ENCODE measurements around the gene C5orf58. TPM values are rescaled to one million over a fixed set of nuclear protein-coding genes. Genes with fewer than 3 reads are reported as not detected.
A peak's percentile ranks its signal among the peaks of the same experiment; 100 is the strongest.

Gene C5orf58
- total RNA-seq, 1 experiment from 2014 or later: not detected

DNA sequence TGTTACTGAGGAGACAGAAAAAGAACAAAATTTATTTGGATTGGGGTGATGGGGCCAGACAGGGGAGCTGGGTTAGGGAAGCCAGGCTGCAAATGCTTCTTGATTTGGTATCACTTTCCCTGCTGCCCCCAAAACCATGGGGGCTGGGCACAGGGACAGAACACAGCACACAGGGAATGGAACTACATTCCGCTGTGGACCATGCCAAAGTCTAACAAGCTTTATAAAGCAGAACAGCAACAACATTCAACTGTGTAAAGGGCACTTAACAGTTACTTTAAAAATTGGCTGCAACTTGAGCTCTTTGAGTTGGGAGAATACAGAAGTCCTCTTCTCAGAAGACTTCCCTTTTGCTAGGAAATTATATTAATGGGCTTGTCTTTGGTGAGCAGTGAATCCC lies 23.8 kb downstream of the C5orf58 start:
- no peak for DNase-seq (ENCODE audit: low read depth)

DNA sequence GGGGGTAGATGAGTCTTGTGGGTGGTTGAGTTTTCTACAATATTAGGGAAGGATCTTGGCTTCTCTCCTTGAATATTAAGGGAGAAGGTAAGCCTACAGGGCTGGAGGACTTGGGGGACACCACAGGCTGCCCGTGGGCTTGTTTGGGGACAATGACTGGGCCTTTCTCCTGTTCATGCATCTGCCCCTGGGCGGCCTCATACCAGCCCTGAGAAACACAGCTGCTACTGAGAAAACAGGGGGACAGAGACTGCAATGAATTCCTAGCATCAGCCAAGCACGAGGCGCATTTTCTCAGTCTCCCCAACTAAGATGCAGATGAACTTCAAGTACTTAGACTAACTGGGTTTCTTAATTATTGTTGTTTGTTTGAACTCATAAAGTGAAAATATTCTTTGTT lies 24.6 kb downstream of the C5orf58 start:
- DNase-seq (ENCODE audit: low read depth): no peak

DNA sequence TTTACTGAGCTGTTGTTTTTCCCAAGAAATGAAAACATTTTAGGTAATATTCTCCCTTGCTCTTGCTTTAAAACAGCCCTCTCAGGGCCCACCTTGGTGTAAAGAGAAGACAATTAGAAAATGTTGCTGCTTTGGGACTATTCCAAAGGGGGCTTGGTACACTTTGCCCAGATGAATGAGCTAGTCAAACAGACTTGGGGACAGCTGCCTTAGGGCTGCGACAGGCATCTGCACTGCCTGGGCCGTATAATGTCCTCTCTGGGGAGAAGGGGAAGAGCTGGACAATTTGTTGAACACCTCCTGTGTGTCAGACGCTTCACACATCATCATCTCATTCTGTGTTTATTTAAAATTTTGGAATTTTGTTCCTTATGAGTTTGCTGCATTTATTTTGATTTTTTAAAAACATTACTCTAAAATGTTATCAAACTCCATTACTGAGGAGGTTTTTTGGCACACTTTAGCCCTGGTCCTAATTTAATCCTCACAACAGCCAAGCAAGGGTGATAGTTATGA lies 28.8 kb downstream of the C5orf58 start:
- DNase-seq (ENCODE audit: low read depth): no peak

DNA sequence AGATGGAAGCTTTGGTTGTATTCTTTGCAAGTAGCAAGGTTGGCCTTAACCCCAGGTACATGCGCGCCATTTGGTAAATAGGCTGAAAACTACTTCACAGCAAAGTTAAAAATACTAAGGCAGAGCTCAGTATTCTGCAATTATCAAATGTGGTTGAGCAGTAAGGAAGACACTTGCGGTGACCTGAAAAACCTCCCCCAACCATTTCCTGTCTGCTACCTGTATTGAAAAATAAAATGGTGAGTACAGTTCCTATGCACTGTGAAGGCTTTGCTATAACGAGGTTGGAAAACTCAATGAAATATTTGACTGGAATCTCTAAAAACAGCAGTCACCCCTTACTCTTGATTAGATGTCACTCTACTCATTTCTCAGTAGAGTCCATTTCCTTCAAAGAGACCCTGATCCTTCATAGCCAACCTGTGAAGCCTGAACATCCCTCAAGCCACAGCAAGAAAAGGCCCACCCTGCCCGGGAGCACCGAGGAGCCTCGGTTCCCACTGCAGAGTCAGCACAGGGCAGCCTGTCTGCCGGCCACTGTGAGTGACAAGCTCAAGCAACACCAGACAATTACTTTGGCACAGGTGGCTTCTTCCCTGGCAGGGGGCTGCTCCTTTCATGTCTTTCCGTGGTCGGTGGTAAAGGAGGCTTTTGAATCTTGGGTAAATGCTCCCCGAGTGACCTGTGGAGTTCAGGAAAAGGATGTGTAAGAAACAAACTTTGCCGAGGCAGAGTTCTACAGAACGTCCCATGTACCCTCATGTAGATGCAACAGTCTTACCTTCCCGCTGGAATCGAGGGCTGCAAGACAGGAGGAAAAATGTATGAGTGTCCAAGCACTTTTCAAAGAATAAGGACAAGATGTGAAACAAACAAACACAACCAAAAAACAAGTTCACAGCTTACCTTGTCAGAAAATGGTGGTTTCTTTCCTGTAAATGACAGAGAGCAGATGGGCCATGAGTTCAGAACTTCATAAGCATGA lies 29.6 kb downstream of the C5orf58 start:
- no peak for DNase-seq (ENCODE audit: low read depth)

DNA sequence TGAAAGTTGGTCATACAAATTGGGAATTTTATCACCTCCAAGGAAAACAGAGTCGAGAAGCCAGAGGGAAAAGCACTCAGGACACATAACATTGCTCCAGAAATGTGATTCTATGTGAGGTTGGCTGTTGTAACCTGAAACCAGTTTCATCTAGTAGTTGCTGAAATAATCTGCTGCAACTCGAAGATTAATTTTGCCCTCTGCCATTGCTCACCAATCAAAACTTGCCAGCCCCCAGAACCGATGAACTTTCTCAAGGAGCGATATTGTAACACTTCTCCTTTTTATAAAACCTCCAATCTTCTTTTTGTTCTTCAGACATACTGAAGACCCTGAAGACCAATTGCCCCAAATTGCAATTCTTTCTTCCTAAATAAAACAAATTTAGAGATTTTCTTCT lies 31.1 kb downstream of the C5orf58 start:
- no peak for DNase-seq (ENCODE audit: low read depth)

DNA sequence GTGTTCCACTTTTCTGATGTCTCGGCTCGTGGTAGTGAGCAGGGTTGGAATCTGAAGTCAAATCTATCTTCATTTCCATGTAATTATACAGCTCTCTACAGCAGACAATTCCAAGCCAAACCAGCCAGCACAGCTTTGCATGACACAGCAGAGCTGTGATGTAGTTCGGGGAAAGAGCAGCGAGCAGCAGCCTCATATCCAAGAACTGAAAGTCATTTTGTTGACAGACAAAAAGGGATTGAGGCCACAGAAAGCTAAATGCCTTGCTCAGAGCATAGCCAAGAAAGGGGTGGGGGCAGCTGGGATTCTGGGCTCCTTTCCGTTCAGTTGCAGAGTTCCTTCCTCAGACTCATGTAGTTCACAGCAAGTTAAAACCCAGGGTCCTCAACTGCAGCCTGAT lies 32.7 kb downstream of the C5orf58 start:
- no peak for DNase-seq (ENCODE audit: low read depth)

DNA sequence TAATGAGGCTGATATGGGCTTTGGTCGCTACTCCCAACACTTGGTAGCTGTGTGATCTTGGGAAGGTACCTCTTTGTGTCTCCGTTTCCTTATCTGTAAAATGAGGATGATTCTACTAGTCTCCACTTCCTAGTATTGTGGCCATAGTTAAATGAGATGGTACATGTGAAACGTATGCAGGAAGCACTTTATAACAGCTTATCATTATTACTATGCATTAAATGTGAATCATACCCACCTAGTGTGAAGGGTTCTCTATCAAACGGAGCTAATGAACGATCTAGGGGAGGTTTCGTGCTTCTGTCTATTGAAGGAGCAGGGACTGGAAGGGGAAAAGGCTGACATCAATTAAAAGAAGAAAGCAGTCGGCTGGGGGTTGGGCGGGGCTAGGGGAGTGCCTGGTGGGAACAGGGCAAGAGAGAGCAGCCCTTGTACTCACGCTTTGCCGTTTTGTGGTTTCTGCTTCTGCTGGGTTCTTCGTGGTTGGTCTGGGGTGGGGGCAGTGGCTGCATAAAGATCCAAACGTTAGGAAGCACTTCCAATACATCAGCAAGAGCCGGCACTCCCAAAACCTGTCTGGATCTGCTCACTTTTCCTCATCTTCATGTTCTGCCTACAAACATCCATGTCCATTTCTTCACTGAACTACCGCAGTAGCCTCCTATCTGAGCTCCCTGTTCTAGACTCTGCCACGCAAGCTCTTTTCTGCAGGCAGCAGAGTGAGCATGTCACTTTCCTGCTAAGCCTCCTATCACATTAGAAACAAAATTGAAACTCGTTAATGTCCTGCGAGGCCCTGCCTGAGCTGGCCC lies 34.0 kb downstream of the C5orf58 start:
- DNase-seq (ENCODE audit: low read depth): peak; percentile 26

DNA sequence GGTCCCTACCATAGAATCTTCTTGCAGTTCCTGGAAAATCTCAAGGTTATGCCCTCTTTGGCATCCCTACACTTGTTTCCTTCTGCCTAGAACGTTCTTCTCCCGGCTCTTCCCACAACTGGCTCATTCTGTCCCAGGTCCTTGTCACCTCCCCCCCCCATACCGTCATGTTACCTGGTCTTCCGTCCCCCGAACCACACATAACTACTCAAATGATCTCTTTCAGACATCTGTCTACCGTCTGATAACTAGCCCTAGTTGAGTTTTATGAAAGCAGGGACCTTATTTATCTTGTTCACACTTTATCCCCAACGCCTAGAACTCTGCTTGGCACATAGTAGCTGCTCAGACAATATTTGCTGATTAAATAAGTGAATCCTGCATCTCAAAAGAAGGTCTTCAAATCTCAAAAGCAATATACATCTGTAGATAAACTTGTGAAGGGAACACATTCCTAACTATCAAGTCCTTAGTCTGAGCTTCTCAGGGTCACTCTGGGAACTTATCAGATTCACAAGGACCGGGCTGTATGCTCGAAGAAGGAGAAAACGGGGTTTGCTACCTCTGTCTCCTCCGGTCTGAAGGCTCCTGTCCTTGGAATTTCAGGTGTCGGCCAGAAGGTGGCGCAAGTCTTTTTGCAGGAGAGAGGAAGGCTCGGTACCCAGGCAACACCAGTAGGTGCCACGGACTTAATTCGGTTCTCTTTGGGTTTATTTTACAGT lies 34.8 kb downstream of the C5orf58 start:
- peak; percentile 77 for DNase-seq (ENCODE audit: low read depth)

DNA sequence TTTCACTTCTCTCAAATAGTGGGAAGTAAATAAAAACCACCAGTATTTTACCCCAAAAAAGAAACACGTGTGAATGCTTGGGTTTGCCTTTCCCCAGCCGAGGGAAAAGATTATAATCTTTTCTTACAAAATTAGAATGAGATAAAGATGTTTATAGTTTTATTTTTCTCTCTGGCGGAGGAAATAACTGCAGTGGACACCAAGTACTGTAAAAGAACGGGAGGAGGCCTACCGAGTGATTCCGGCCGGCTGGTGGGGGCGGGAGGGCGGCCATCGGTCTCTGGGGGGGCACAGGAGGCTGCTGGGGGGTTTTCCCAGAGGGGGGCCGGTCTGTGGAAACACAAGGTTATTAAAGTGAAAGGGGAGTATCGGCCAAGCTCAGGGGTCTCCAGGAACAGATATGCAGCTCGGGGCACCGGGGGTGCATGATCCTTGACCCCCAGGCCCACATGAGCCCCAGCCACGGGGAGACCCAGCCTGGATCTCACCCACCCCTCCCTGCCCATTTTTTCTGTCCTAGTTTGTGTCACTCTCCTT lies 35.4 kb downstream of the C5orf58 start:
- no peak for DNase-seq (ENCODE audit: low read depth)

DNA sequence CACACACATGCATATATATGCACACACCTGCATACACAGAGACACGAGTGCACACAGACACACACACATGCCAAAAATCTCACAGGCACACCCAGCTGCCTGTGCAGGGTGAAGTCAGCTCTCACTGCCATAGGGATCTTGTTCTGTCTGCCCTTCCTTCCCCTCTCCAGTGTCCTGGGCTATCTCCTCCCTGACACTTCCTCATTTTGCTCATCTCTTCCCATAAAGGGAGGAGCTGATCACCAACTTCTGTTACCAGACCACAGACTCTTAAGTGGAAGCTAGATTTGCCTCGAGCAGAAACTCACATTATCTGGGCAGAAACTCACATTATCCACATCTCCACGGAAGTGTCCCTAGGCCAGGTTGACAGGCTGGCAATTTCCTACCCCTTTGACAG lies 36.1 kb downstream of the C5orf58 start:
- no peak for DNase-seq (ENCODE audit: low read depth)

DNA sequence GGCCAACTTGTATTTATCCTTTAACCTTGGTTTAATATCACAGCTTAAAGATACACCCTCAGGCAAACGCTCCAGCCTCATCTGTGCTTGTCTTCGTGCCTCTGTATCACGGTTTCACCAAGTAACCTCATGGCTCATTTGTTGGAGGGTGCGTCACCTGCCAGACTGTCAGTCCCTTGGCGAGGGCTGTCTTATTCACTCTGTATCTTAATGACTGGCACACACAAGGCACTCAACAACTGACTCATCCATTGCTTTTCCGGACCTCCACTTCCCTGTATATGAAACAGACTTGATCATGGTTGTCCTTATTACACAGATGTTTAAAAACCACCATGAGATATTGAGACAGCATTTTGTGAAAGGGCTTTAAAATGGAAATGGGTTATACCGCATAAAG lies 36.8 kb downstream of the C5orf58 start:
- DNase-seq (ENCODE audit: low read depth): peak; percentile 91

DNA sequence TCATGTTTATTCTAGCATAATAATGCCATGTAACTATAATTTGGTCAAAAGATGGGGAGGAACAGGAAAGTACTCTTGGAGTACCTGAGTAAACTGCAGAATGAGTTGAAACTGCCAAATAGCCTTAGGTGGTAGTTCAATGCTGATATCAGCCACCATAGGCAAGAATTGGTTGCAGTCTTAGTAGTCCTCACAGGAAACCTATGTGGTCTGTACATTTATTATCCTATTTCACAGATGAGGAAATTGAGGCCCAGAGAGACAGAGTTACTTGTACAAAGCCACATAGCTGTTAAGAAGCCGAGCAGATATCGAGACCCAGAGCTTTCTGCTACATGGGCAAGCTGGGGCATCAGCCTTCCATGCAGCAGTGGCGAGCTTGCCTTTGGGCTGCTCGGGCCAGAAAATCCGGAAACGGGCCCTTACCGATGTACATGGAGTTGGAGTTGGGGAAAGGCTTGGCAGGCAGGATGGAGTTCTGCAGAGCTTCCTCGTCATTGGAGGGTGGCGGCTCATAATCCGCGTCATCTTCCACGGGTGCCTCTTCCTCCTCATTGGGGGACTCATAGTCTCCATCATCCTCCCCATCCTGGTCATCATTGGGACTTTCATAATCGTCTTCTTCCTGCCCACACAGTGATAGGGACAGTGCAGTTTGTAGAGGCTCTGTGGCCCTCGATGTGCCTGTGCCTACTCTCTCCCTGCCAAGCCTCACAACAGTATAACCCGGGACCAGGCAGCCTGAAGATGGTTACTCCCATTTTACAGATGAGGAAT lies 37.7 kb downstream of the C5orf58 start:
- DNase-seq (ENCODE audit: low read depth): no peak

DNA sequence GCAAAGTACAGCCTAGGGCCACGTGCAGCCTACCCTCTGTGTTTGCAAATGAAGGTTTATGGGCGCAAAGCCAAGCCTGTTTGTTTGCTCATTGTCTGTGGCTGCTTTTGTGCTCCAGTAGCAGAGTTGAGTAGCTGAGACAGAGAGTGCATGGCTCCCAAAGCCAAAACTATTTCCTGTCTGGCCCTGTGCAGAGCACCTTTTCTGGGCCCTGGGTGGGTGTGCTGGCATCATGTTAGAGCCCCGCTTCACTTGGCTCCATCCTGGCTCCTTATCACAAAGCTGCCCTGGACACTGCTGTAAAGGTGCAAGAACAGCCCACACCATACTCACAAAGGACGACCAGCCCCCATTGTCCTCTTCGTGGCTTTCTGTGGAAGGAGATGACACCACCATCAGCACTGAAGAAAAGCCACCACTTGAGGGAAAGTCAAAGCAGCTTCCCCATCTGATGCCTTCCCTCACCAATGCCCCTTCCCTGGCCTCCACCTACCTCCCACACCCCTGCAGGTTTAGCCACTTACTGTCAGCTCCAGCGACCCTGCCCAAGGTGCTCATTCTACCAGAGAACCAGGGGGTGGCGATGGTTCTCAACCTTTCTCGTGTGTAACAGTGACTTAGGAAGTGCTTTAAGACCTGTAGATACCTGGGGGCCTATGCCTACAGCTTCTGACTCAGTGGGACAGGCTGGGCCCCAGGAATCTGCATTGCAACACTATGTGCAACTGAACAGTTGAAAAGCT lies 41.4 kb downstream of the C5orf58 start:
- DNase-seq (ENCODE audit: low read depth): no peak

DNA sequence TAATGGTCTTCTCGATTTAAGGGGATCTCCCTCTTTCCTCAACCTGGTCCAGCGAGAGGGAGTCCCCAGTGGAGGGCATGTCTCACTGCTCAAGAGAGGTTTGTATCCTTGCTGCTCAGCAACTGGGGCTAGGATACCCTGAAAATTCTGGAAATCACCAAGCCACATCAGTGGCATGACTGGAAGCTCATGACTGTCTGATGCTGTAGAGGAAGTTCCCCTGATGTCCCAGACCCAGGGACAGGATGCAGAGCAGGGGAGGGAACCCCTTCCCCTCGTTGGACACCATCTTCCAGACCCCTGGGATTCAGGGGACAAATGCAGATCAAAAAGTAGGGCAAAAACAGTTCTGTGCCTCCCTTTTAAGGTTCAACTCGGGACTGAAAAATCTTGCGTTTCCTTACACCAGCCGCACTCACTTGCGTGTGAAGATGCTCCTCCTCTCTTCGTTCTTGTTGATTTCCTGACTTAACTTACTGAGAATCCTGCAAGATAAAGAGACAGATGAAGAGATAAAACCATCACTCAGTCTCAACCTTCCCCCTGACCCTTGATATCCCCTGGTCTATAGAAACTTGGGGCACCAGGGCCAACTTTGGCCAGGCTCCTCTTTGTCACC lies 42.7 kb downstream of the C5orf58 start:
- DNase-seq (ENCODE audit: low read depth): no peak

DNA sequence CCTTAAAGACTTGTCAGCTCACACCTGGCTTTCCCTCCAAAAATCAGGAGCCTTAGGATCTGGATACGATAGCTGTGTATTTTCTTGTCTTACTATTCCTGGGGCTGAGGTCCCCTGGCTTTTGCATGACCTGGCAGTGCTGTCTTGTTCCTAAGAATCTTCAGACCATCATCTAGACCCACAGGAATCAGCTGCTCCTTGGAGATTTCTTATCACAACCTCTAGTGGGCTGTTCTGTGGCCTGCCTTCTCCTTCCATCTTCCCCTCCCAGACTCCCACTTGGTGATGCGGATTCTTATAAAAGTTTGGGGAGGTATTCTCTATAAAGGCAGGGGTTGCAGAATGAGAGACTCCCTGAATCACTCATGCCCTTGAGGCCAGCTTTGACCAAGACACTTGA lies 43.4 kb downstream of the C5orf58 start:
- DNase-seq (ENCODE audit: low read depth): no peak

DNA sequence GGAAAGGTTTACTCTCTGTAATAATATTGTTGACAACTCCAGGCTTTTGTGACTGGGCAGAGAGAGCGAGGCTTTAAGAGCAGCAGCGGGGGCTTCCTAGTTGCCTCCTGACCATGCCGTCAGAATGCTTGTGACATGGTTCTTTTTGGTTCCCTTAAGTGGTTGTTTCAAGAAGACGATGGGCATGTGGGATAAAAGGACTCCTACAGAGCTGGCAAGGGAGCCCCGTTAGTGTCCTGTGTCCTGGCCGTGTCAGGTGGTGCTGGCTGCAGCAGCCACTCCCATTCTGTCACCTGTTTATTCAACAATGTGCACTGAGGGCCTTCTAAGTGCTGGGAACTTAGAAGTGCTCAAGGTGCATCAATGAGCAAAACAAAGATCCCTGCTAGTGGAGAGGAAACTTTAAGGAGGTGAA lies 45.1 kb downstream of the C5orf58 start:
- DNase-seq (ENCODE audit: low read depth): no peak

DNA sequence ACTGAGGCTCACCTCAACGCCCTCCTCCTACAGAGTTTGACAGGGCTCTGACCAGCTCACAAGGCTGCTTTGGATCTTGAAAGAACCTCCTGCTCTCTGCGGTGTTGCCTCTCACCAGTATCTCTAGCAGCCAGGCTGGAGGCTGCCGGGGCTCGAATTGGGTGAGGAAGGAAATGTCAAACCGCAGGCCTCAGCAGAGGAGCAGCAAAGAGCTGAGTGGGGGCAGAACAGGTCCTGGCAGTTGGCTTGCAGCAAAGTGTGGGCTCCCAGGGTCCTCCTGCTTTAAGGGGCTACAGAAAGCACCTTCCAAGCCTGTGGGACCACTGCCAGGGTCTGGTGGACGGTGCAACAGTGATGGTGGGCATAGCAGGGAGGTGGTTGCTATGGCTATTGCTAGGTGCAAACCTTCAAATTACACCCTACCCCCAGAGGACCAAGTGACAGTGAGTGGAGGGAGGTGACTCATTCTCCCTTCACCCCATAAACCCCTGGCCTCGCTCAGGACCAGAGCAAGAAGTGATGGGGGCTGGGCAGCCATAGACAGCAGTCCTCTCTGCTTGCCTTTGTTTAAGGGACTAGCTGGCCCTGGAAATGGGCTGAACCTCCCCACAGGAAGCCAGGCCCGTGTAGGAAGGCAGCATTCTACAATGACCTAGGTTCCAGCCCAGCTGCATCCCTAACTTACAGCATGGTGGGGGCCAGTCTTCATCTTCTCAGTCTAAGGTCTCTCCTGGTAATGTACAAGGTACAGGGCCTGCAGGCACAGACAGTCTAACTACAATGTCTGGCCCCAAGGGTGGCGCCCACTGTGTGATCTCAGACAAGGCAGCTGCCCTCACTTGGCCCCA lies 46.0 kb downstream of the C5orf58 start:
- DNase-seq (ENCODE audit: low read depth): no peak

DNA sequence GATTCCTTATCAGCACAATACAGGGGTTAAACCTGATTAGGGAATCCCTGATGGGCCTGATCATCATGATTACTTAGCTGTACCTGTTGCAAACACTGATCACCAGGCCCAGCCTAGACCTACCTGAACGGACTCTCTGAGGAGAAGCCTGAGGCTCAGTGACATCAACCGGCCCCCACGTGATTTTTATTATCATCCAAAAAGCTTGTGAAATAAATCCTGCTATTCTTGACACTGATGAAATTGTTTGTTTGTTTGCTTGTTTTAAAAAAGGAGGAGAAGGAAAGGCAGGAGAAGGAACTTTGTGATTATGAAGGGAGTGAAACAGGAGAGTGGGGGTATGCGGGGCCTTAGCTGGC lies 46.7 kb downstream of the C5orf58 start:
- DNase-seq (ENCODE audit: low read depth): no peak

DNA sequence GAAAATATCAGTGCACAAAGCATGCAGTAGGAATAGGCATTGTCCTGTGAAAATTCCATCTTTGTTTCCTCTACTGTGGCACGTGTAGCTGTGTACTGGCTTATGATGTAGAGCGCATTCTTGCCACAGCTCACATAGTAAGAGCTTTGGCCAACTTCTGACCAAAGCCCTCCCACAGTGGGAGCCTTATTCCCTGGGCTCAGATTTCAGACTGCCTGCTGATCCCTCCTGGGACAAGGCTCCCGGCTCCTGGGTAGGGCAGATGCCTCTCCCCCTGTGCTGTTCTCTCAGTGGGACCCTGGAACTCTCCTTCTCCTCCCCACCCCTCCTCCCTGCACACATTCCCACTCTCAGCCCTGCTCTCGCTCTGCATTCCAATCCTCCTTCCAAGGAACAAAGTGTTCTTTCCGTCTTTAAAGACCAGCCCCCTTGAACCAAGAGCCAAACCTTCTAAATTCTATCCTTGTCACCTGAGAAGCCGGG lies 47.3 kb downstream of the C5orf58 start:
- no peak for DNase-seq (ENCODE audit: low read depth)
